CD4-positive, alpha-beta T cell treated with Interleukin-15 for 1 hour (primary cell): ENCODE measurements around the gene NCAPG2.
"Not testable (repeated sequence)": the region's sequence is repeated elsewhere in the genome, so short reads cannot be mapped to it uniquely, and the experiment has no call there.

ENCODE experiments used
- DNase-seq: peaks from one replicate; pipeline ENCODE4 v3.0.0-alpha.2; 2020

The NCAPG2 gene

DNA sequence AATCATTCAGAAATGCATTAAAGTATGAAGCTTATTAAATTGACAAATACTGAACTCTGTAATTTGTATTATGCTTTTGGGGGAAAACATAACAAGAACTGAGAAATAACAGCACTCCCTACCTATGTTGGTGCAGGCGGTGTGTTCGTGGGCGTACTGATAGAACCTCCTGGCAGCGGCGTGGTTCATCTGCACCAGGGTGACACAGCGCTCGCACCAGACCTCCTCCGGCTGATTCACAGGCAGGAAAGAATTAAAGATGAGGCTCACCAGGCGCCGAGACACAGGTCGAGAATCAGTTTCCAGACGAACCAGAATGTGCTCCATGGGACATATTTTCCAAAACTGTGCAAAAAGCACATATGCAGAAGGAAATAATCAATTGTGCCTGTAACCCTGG, 40.2 kb downstream of the NCAPG2 start:
- DNase-seq = no peak

DNA sequence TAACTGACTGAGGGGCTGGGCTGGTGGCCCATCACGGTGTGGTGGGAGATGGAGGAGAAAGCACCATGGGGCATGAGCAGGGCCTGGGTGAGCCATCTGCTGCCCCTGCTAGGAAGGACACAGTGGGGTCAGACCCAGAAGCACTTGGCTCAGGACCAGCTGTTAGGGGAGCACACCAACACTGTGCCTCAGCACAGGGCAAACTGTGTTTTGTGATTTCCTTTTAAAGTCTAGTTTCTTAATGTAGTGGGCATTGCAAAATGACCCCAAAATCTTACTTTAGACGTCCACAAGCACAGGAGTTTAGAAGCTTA, 41.2 kb downstream of the NCAPG2 start:
- DNase-seq = no peak

DNA sequence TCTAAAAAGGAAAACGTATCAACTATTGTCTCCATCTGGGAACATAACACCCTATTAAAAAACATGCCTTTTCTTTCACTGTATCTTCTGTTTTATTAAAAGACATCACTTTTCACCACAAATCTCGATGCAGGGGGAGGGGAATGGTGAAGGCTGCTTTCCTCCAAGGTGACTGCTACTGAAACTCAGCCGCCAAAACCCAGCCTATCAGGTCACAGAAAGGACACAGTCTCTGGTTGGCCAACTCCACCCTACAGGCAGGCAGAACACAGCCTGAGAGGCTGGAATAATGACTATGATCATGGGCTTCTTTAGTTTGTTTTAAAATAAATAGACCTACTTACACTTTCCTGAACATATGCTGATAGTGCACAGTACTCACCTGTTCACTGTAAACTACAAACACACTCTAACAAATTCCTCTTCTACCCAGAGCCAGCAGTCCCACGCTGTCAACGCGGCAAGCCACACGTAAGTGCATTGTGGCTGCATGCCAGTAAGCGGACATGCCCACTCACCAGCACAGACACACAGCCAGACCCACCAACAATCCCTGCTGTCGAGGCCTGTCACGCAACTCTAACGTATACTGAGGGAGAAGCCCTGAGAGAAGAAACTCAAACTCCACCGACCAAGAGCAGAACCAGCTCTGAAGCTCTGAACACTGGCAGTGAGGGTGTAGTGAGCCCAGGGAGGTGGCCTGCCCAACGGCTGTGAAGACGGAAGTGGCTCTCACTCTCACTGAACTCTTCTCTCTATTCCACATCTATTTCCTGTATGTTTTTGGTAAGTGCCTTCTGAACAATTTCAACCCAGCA, 41.8 kb downstream of the NCAPG2 start:
- no peak for DNase-seq

DNA sequence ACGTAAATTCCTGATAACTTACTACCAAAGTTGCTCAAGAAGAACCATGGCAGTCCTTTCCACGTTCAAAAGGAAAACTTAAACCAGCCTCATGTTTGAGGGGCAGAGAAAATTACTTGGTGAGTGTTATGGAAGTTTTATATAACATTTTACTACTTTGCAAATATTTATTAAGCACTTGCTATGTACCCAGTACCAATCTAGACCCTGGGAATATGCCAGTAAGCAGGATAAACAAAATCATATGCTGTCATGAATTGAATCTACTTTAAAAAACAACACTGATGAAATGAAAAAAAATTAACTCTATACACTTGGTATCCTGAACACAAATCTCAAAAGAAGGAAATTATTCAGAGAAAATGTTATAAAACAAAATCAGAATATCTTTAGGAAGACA, 46.1 kb downstream of the NCAPG2 start:
- no peak for DNase-seq

DNA sequence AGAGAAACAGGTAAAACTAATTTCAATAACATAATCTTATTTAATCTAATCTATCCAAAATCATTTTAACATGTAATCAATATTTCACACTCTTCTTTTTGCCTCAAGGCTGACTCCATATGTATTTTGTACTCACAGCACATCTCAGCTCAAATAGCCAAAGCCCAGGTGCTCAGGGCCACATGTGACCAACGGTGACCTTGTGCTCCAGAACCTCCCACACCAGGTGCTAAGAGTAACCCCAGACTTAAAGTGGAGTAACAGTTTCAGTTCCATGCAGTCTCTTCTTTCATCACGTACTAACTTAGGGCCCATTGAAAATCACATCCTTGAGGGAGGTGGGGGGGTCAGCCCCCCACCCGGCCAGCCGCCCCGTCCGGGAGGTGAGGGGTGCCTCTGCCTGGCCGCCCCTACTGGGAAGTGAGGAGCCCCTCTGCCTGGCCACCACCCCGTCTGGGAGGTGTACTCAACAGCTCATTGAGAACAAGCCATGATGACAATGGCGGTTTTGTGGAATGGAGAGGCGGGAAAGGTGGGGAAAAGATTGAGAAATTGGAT, 47.3 kb downstream of the NCAPG2 start:
- no peak for DNase-seq

DNA sequence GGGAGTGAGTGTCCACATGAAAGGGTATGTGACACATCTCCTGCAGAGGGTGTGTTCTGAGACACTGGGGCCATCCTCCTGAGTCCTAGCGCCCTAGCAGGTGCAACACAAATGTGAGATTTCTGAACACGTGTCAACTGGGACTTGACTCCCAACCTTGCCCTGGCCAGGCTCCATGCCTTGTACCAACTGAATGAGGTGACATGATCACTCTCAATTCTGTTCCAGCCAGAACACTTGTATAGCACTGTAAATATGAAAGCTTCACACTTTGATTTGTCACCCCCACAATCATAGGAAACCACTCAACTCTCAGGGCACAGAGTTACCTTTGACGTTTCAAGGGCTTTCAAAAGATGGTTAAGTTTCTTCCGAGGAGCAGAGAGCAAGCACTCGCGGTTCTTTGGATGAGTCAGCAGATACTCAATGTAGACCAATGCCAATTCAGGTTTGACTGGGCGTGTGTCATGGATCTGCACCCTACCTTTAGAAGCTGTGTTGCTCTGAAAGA, 48.6 kb downstream of the NCAPG2 start:
- DNase-seq = no peak

DNA sequence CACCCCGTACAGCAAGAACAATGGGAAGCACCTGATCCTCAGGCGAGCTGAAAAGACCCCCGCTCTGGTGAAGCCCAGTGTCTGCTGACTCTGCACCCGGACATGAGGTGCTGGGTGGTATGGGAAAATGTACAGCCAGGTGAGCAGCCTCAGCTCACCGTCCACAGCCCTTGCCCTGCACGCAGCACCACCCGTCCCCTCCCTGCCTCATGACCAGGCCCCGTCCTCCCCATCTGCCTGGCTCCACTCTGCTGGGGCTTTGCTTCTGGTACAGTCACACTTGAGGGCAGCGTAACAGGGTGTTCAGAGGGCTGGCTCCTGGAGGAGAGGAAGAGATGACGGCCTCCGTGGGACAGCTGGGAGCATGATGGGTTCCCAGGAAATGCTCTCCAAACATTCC, 49.1 kb downstream of the NCAPG2 start:
- no peak for DNase-seq

DNA sequence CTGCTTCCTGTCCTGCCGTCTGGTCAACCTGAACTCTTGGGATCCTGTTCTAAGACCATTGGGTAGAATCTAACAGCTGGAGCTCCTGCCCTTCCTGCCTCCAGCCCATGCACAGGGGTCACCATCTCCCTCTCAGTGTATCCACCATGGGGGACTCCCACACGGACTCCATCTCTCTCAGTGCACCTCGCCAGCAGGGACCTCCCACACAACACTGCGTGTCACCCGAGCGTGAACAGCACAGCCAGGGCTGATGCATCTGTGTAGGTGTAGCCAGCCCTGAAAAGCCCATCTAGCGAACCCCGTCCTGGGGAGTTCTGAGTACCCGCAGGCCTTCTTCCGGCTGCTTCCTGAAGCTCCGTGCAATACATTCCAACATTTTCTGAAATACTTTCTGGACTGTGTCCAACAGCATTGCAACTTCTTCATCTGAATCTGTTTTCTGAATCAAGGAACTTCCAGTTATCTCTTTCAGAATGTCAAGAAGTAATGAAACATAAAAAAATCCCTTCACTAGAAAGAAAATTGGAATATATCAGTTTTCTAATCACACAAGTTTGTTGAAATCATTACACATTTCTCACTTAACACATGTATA, 52.5 kb downstream of the NCAPG2 start:
- no peak for DNase-seq

DNA sequence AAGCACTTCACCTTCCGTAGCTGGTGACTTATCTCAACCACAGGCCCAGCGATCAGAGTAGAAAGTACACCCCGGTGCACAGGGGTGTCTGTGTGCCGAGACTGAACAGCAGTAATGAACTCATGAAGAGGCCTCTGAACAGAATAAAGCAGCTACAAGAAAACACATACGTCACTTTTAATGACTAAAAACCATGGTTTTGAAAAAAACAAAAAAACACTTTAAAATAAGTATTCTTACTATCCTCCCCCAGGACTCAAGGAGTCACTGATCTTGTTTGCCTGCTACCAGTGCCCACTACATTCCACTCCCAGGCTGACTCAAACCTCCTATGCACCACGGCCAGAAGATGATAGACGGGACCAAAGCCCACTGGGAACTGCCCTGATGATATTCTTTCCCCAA, 53.8 kb downstream of the NCAPG2 start:
- no peak for DNase-seq

DNA sequence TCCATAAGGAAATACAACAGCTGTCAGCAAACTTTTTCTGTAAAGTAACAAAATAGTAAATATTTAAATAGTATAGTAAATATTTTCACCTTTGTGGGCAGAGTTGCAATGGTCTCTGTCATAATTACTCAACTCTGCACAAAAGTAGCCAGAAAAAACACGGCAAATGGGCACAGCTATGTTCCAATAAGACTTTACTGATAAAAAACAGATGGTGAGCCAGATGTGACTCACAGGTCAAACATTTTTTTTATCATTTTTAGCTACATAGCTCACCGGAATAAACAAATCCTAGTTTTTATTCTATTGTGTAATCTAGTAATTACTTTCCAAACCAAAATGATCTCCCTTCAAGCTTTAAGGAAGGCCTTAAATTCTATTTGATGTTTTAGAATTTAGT, 55.3 kb downstream of the NCAPG2 start:
- DNase-seq = no peak

DNA sequence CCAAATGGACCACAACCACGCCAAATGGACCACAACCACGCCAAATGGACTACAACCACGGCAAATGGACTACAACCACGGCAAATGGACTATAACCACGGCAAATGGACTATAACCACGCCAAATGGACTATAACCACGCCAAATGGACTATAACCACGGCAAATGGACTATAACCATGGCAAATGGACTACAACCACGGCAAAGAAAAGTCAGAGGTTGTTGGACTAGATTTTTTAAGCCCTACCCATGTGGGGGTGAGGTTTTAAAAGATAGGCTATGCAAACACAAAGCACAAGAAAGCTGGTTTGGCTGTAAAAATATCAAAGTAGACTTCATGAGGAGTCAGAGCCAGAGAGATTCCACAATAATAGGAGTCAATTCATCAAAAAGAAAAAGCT, 55.8 kb downstream of the NCAPG2 start:
- no peak for DNase-seq

DNA sequence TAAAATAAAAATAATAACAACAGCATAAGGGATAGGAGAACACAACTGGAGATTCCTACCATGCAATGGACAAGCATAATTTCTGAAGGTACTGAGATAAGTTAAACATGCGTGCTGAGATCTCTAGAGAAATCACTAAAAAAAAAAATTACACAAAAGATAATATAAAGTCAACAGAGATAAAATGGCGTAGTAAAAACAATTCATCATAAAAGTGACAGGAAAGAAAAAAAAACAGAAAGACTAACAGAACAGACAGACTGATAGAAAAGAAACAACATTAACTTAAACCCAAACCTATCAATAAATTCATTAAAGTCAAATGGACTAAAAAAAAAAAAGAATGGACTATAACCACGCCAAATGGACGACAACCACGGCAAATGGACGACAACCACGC, 56.4 kb downstream of the NCAPG2 start:
- no peak for DNase-seq

DNA sequence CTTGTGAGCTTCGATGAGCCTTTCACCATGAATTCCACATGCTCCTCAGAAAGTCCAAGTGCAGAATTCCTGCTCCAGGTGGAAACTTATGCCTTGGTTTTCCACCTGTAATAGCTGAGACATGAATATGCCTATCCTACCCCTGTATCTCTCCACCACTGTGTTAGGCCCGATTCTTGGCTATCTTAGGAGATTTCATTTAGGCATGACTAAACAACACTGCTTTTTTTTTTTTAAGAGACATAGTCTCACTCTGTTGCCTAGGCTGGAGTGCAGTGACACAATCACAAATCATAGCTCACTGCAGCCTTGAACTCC, 57.2 kb downstream of the NCAPG2 start:
- DNase-seq = no peak

DNA sequence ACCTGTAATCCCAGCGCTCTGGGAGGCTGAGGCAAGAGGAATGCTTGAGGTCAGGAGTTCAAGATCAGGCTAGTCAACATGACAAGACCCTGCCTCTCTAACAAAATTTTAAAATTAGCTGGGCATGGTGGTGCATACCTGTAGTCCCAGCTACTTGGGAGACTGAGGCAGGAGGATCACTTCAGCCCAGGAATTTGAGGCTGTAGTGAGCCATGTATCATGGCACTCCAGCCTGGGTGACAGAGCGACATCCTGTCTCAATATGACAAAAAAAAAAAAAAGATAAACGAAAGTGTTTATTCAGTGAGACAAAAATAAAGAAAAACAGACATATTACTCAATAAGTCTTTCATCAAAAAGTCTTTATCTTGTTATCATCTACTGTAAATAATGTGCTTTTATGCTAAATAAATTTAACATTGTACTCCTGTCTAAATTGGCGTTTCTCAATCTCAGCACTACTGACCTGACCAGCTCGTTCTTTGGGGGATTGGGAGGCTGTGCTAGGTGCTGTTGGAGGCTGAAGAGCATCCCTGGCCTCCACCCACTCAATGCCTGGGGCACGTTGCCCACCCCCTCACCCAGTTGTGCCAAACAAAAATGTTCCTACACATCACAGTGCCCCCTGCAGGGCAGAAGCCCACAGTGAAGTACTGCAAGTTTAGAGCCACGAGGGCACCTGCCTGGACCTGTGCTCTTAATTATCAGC, 57.7 kb downstream of the NCAPG2 start:
- DNase-seq = no peak

DNA sequence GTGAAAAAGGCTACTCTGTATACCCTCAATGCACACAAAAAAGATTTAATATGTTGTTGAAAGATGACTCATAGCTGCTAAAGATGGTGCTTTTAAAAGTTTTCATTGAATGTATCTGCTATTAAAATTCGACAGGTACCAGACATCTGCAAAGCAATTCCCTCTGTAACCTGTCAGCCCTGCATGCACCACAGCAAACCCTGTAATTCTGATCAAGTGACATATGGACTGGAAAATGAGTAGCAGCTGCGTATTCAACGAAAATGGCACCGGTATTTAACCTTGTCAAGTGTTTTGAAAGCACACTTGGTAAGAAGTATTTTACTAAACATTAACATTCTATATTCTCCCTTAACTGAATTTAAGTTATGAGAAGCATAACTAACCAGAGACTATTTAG, 58.8 kb downstream of the NCAPG2 start:
- DNase-seq = no peak

DNA sequence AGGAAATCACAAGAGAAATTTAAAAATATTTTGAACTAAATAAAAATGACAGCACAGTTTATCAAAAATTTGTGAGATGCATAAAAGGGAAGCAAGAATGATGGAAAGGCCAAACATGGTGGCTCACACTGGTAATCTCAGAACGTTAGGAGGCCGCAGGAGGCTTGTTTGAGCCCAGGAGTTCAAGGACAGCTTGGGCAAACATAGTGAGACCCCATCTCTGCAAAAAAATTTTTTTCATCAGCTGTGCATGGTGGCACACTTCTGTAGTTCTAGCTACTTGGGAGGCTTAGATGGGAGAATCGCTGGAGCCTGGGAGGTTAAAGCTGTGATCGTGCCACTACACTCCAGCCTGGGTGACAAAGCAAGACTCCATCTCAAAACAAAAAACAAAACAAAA, 62.5 kb downstream of the NCAPG2 start:
- DNase-seq = no peak

DNA sequence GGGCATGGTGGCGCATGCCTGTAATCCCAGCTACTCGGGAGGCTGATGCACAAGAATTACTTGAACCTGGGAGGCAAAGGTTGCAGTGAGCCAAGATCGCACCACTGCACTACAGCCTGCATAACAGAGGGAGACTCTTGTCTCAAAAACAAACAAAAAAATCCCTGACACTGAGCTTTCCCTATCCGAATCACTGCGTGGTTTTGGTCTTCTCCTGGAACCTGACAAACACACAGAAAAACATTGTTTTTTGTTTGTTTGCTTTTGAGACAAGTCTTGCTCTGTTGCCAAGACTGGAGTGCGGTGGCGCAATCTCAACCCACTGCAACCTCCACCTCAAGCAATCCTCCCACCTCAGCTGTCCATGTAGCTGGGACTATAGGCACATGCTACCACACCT, 66.6 kb downstream of the NCAPG2 start:
- no peak for DNase-seq

DNA sequence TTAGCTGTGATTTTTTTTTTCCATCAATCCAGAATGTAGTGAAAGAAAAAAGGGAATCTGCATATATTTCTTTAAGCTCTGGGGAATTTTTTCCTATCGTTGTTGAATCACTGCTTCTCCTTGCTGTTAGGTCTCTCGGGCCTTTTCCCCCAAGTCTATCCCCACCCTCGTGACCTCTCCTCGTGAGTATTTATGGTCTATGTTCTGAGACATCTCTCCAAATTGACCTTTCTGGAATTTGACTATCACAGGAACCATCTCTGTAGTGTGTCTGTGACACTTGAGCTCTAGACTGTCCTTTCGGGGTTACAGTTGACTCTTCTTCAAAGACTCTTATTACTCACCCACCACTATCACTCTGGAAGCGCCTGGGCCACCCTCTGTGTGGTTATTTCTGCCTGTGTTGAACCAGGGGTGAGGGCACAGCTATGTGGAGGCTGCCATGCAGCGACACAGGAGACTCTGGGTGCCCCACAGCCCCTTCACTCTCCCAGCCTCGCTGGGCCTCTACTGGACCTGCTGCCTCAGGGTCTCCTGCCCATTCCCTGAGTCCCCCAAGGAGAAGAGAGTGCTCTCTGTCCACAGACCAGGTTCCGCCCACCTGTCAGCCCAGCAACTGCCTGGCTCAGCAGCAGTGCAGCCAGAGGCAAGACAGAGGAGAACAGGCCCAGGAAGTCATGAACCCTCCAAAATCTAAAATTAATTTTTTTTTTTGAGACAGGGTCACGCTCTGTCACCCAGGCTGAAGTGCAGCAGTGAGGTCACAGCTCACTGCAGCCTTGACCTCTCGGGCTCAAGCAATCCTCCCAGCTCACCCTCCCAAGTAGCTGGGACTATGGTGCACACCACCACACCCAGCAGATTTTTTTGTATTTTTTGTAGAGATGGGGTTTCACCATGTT, 71.3 kb downstream of the NCAPG2 start:
- no peak for DNase-seq

DNA sequence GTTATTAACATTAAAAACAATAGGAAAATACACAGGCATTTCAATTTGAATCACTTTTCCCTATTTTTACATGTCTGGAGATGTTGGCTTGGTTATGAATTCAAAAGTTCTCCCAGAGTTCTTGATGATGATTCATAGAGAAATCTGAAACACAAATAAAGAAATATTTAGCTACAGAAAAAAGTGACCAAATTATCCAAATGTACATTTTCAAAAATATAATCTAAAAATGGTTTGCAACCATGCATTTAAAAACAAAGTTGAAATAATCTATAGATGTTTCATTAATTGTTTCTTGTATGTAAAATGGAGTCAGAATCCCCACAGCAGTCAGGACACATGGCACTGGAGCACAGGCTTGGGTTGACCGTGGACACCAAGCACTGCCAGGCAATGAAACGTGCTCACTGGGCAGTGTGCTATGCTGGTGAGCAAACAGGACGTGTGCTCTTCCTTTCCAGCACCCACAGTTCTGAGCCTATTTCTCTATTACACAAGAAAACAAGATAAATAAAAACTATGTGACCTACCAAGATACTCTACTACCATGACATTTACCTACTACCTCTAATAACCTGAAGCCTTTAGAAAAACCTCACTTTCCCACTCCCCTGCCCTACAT, 72.9 kb downstream of the NCAPG2 start:
- no peak for DNase-seq

DNA sequence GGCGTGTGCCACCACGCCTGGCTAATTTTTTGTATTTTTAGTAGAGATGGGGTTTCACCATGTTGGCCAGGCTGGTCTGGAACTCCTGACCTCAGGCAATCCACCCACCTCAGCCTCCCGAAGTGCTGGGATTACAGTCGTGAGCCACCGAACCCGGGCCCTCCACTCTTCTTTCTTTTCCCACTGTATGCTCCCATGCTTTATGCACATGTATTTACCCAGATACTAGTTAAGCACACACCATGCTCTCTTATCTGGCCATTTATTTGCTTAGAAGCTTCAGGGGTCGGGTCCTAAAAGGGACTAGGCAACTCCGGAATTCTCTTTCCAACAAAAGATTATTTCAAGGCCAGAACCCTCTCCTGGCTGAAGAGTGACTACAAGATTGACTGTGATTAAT, 78.3 kb downstream of the NCAPG2 start:
- not testable (repeated sequence) for DNase-seq

DNA sequence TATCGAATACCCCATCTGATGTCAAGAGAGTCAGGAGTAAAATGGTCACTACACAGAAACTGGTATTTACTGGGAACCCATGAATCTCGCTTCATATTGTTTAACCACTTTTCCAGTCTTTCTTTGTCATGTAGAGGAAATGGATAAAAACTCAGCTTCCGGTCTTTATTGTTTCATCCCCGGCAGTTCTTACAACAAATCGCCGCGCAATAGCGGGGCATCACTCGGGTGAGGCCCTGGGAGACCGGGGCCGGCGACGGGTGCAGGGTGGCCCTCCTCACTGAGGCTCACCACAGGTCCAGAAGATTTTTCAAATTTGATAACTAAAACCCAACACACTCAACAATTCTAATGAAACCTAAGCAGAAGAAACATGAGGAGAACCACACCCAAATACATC, 81.4 kb downstream of the NCAPG2 start:
- DNase-seq = no peak

DNA sequence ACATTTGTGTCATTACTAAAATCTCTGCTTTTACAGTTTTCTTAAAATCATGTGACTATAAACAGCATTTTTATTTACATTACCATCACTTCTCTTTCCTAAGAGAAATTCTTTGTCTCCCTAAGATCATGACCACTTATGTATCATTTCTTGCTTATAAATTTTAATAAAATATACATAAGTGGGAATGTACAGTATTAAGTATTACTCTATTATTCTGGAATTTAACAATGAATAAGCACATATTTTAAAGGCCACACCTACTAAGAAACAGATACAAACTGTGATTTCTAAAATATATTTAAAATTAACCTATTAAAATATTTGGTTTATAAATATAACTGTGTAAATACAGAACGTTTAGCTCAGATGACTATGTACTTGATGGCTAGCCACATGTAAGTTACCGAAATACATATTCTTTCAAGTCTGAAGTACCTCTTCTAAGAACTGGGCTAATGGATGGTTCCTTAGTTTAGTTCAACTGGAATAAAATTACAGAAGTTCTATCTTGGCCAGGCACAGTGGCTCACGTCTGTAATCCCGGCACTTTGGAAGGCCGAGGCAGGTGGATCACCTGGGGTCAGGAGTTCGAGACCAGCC, 83.7 kb downstream of the NCAPG2 start:
- no peak for DNase-seq
